Prostate gland (tissue), 2 donors: ENCODE measurements around the gene EHBP1. TPM values are rescaled to one million over a fixed set of nuclear protein-coding genes. Genes with fewer than 3 reads are reported as not detected.

Source experiments
- DNase-seq: peaks from one replicate; pipeline ENCODE4 v3.0.0-alpha.2; 2019; ENCODE audit warnings: low spot score
- H3K27ac ChIP-seq, 2 donors: fragments of 200-600 bp; sonication (generic); 2 replicates each; pipeline ENCODE4 v1.5.1; 2017 to 2019
- H3K27me3 ChIP-seq: fragments of 200-600 bp; sonication (generic); replicated peaks from 2 replicates; pipeline ENCODE4 v1.5.1; 2019; ENCODE audit not compliant: insufficient read depth
- H3K36me3 ChIP-seq, 2 donors: fragments of 200-600 bp; sonication (generic); 1 replicate in 1 of 2; 2 replicates in 1 of 2; pipeline versions ENCODE4 v1.5.1 to v1.8.1; 2017 to 2019
- H3K4me1 ChIP-seq: fragments of 200-600 bp; sonication (generic); replicated peaks from 2 replicates; pipeline ENCODE4 v1.5.1; 2019
- H3K4me3 ChIP-seq, 2 donors: fragments of 200-600 bp; sonication (generic); 2 replicates each; pipeline ENCODE4 v1.5.1; 2017 to 2019
- H3K9me3 ChIP-seq: fragments of 200-600 bp; sonication (generic); 2 replicates; pipeline ENCODE4 v1.5.1; 2017
- POLR2A ChIP-seq: fragments of 450-650 bp; IDR thresholded peaks from one replicate; pipeline ENCODE4 v1.6.1; 2016; ENCODE audit warnings: antibody characterized with exemption, mild to moderate bottlenecking
- POLR2AphosphoS5 ChIP-seq: sonication (generic); formaldehyde crosslinking; IDR thresholded peaks from one replicate; pipeline ENCODE4 v1.6.1; 2017; ENCODE audit warnings: antibody characterized with exemption
- WGBS: methylation state at CpG from one replicate; pipeline ENCODE4 v1.1.5; 2018; 5-methylcytosine and 5-hydroxymethylcytosine counted together
- intact Hi-C: fragments of 100-400 bp; cut with DNase I; formaldehyde crosslinking; loops from one replicate; pipeline ENCODE4 v1.14.2; 2022
- total RNA-seq, 2 donors: library from RNA; depleted of rRNA; stranded (reverse); fragments of >200 nt; gene quantifications; one replicate each; pipeline ENCODE4 v1.1.0, GENCODE V29; 2016
- TF ChIP-seq, protein P1 (sequence below), 4 experiments: fragments of 200-600 bp in 2 of 4; fragments of 450-650 bp in 2 of 4; sonication (generic) in 2 of 4; IDR thresholded peaks; 1 replicate in 3 of 4; 2 replicates in 1 of 4; pipeline ENCODE4 v1.5.1; 2016 to 2019; ENCODE audit warnings: antibody characterized with exemption in 4 of 4, mild to moderate bottlenecking in 2 of 4, moderate library complexity in 2 of 4

The EHBP1 gene
- total RNA-seq, 2 donors from 2014 or later = 26.5 to 30.3 TPM

DNA sequence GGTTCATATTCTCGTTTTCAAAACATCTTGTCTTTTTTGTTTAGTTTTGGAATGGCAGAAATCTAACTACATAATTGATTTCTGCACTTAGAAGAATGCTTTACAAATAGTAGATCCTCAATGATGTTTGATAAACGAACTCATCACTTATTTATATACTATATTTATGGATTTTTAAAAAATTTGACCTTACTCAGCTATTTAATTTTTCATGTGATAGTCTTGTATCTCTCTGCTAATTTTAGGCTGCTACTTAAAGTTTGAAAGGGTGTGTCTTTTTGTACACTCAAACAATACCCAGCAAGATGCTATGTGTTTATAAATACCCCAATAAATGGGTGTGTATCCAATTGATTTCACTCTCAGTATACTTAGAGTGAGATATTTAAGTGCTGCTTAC is 86.9 kb downstream of the EHBP1 start:
- no peaks in the 10 kb centered on the region for H3K9me3 ChIP-seq
- intact Hi-C loops = no loop called here
- no peak overlapping the region for H3K27ac ChIP-seq
- H3K36me3 ChIP-seq = no peaks in the 10 kb centered on the region
- TF ChIP-seq, protein P1, sequence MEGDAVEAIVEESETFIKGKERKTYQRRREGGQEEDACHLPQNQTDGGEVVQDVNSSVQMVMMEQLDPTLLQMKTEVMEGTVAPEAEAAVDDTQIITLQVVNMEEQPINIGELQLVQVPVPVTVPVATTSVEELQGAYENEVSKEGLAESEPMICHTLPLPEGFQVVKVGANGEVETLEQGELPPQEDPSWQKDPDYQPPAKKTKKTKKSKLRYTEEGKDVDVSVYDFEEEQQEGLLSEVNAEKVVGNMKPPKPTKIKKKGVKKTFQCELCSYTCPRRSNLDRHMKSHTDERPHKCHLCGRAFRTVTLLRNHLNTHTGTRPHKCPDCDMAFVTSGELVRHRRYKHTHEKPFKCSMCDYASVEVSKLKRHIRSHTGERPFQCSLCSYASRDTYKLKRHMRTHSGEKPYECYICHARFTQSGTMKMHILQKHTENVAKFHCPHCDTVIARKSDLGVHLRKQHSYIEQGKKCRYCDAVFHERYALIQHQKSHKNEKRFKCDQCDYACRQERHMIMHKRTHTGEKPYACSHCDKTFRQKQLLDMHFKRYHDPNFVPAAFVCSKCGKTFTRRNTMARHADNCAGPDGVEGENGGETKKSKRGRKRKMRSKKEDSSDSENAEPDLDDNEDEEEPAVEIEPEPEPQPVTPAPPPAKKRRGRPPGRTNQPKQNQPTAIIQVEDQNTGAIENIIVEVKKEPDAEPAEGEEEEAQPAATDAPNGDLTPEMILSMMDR (IDR thresholded peaks at IDR 0.05) = no peak
- TF ChIP-seq POLR2A (no peak), POLR2AphosphoS5 (no peak)
- H3K4me3 ChIP-seq = no peak overlapping the region
- H3K4me1 ChIP-seq = no peaks in the 10 kb centered on the region
- no peaks in the 10 kb centered on the region for H3K27me3 ChIP-seq
- WGBS = 88% methylated on average over 2 of the region's 2 CpGs
- DNase-seq = no peak

DNA sequence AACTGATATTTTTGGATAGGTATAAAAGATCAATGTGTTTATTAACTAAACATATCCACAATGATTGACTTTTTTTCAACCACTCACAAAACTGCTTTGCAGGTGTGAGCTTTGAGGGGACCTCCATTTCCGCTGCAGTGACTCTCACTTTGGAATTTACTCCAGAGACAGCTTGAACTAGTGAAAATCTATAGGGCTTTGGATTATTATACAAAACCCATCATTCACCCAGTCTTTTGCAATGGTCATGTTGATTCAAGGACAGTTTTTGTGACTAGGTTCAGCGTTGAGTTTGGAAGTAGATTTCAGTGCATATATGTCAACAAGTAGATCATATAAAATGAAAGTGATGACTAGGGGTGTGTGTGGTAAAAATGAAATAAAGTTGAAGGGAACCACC is 87.7 kb downstream of the EHBP1 start:
- intact Hi-C loops = no loop called here
- no peaks in the 10 kb centered on the region for H3K36me3 ChIP-seq
- H3K9me3 ChIP-seq = no peaks in the 10 kb centered on the region
- H3K4me3 ChIP-seq = no peak overlapping the region
- no peaks in the 10 kb centered on the region for H3K27me3 ChIP-seq
- TF ChIP-seq POLR2A (no peak), POLR2AphosphoS5 (no peak)
- TF ChIP-seq, protein P1 (IDR thresholded peaks at IDR 0.05) = no peak
- DNase-seq = no peak
- no peak overlapping the region for H3K27ac ChIP-seq
- H3K4me1 ChIP-seq = no peaks in the 10 kb centered on the region
- 87% methylated on average over 2 of the region's 2 CpGs for WGBS

DNA sequence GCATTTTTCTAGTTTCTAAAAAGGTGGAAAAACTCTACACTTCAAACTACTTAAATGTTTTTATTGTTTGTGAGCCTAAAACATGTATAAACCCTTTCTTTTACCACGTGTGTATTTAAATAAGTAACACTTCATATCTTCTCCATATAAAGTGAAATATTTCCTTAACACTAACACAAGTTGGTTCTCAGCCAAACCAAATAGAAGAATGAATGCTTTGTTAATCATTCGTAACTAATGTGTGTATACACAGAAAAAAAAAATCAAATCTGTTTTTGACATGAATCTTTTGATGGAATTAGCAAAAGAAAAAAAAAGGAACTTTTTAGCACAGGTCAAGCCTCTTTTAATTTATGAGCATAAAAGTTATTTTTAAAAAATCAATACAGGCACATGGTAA is 89.3 kb downstream of the EHBP1 start:
- intact Hi-C loops = no loop called here
- no peak for DNase-seq

DNA sequence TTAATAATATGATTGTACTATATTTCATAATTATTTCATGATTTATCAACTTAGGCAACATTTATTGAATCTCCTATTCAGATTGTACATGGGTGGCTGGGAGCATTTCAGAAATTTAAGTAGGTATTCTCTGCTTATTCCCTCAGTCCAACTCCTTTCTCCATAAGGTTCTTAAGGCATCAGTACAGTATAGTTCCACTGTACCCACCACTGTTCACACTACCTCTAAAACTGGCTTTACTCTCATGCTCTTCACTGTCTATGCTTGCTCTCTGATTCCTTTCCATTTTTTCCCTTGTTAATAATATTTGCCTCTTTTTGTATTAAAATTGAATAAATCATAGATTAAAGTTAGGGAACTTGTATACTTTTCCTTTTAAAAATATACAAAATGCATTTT is 89.8 kb downstream of the EHBP1 start:
- Histone ChIP-seq H3K36me3 (no peaks in the 10 kb centered on the region), H3K4me1 (no peaks in the 10 kb centered on the region), H3K4me3 (no peak overlapping the region), H3K9me3 (no peaks in the 10 kb centered on the region), H3K27me3 (no peaks in the 10 kb centered on the region), H3K27ac (no peak overlapping the region)
- DNase-seq = no peak
- intact Hi-C loops = no loop called here
- TF ChIP-seq POLR2AphosphoS5 = no peak
- TF ChIP-seq, protein P1 (IDR thresholded peaks at IDR 0.05) = no peak
- TF ChIP-seq POLR2A = no peak

More for the DNA sequence above, 89.3 kb downstream of the EHBP1 start:
- H3K27ac ChIP-seq = no peak overlapping the region
- 12% methylated on average over 2 of the region's 2 CpGs for WGBS
- H3K4me3 ChIP-seq = no peak overlapping the region
- no peak for TF ChIP-seq POLR2A
- no peak for TF ChIP-seq POLR2AphosphoS5
- TF ChIP-seq, protein P1 (IDR thresholded peaks at IDR 0.05) = no peak
- no peaks in the 10 kb centered on the region for H3K9me3 ChIP-seq
- H3K27me3 ChIP-seq = no peaks in the 10 kb centered on the region
- H3K4me1 ChIP-seq = no peaks in the 10 kb centered on the region
- H3K36me3 ChIP-seq = no peaks in the 10 kb centered on the region

DNA sequence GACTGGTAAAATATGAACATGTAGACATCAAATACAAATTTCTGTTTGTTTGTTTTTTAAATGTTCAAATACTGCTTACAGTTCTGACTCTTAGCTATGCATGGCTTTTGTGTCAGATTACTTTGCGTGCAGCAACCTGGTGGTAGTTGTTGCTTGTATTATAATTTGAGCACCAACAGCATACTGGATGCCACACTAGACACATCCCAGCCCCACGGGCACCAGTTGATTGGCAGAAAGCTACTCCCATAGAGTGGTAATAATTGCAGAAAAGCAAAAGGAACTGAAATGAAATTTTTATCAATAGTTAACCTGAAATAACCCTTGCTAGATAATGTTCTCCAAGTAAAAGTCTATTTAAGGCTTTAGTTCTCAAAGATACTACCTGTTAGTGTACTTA is 91.6 kb downstream of the EHBP1 start:
- Histone ChIP-seq H3K36me3 (no peaks in the 10 kb centered on the region), H3K4me3 (no peak overlapping the region), H3K9me3 (no peaks in the 10 kb centered on the region), H3K27ac (no peak overlapping the region), H3K27me3 (no peaks in the 10 kb centered on the region), H3K4me1 (no peaks in the 10 kb centered on the region)
- intact Hi-C loops = no loop called here
- TF ChIP-seq, protein P1 (IDR thresholded peaks at IDR 0.05) = no peak
- TF ChIP-seq POLR2AphosphoS5 (no peak), POLR2A (no peak)
- whole genome bisulfite sequencing = 100% methylated on average over 2 of the region's 2 CpGs
- no peak for DNase-seq
